WTC11 (cell line): ENCODE results near the gene ZCCHC14.

Experiments used
- ETV6 ChIP-seq: sonication (generic); formaldehyde crosslinking; IDR thresholded peaks from 2 replicates; pipeline ENCODE4 v1.8.1; 2022; ENCODE audit warnings: mild to moderate bottlenecking, missing genetic modification reagents
- ZBTB21 ChIP-seq: sonication (generic); formaldehyde crosslinking; IDR thresholded peaks from 2 replicates; pipeline ENCODE4 v1.8.1; 2023; ENCODE audit warnings: mild to moderate bottlenecking, missing genetic modification reagents, borderline replicate concordance
- TF ChIP-seq, protein P1 (sequence below): sonication (generic); formaldehyde crosslinking; IDR thresholded peaks from 2 replicates; pipeline ENCODE4 v1.8.1; 2023; ENCODE audit warnings: mild to moderate bottlenecking, missing genetic modification reagents, borderline replicate concordance
- TF ChIP-seq, protein P2 (sequence below): fragments of 200-600 bp; IDR thresholded peaks from 2 replicates; pipeline ENCODE4 v1.8.0; 2022; ENCODE audit warnings: antibody characterized with exemption
- TF ChIP-seq, protein P3 (sequence below): sonication (generic); formaldehyde crosslinking; IDR thresholded peaks from 2 replicates; pipeline ENCODE4 v1.8.0; 2022; ENCODE audit warnings: mild to moderate bottlenecking, missing genetic modification reagents

DNA sequence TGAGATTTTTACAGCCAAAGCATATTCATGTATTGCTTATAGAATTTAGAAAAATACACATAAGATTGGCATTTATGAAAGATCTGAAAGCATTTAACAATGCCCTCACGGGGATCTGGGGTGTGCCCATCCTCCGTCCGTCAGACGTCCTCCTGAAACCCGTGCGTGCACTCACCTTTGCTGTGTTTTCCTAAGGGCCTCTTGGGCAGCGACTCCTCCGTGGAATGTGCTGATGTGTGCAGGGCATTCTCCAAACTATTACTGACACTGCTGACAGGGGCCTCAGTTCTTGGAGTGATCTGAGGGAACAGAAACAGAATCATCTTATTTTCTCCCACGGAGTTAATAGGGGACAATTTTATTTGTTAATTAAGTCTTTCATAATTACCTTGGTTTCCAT is 33.0 kb downstream of the ZCCHC14 start:
- TF ChIP-seq, protein P1, sequence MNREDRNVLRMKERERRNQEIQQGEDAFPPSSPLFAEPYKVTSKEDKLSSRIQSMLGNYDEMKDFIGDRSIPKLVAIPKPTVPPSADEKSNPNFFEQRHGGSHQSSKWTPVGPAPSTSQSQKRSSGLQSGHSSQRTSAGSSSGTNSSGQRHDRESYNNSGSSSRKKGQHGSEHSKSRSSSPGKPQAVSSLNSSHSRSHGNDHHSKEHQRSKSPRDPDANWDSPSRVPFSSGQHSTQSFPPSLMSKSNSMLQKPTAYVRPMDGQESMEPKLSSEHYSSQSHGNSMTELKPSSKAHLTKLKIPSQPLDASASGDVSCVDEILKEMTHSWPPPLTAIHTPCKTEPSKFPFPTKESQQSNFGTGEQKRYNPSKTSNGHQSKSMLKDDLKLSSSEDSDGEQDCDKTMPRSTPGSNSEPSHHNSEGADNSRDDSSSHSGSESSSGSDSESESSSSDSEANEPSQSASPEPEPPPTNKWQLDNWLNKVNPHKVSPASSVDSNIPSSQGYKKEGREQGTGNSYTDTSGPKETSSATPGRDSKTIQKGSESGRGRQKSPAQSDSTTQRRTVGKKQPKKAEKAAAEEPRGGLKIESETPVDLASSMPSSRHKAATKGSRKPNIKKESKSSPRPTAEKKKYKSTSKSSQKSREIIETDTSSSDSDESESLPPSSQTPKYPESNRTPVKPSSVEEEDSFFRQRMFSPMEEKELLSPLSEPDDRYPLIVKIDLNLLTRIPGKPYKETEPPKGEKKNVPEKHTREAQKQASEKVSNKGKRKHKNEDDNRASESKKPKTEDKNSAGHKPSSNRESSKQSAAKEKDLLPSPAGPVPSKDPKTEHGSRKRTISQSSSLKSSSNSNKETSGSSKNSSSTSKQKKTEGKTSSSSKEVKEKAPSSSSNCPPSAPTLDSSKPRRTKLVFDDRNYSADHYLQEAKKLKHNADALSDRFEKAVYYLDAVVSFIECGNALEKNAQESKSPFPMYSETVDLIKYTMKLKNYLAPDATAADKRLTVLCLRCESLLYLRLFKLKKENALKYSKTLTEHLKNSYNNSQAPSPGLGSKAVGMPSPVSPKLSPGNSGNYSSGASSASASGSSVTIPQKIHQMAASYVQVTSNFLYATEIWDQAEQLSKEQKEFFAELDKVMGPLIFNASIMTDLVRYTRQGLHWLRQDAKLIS (CRISPR knock-in tag): no peak
- TF ChIP-seq, protein P2, sequence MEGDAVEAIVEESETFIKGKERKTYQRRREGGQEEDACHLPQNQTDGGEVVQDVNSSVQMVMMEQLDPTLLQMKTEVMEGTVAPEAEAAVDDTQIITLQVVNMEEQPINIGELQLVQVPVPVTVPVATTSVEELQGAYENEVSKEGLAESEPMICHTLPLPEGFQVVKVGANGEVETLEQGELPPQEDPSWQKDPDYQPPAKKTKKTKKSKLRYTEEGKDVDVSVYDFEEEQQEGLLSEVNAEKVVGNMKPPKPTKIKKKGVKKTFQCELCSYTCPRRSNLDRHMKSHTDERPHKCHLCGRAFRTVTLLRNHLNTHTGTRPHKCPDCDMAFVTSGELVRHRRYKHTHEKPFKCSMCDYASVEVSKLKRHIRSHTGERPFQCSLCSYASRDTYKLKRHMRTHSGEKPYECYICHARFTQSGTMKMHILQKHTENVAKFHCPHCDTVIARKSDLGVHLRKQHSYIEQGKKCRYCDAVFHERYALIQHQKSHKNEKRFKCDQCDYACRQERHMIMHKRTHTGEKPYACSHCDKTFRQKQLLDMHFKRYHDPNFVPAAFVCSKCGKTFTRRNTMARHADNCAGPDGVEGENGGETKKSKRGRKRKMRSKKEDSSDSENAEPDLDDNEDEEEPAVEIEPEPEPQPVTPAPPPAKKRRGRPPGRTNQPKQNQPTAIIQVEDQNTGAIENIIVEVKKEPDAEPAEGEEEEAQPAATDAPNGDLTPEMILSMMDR: no peak
- no peak for TF ChIP-seq ETV6 (CRISPR knock-in tag)
- TF ChIP-seq, protein P3, sequence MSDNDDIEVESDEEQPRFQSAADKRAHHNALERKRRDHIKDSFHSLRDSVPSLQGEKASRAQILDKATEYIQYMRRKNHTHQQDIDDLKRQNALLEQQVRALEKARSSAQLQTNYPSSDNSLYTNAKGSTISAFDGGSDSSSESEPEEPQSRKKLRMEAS: no peak
- no peak for TF ChIP-seq ZBTB21 (CRISPR knock-in tag)
